ENCODE measurements around the gene SERPING1. TPM values are rescaled to one million over a fixed set of nuclear protein-coding genes. Genes with fewer than 3 reads are reported as not detected.

Gene SERPING1
- total and polyA plus RNA-seq, 2 donors (not counting 1 experiment from before 2014, with no cell fraction given): 17.2 to 117 TPM

GRCh38 chr11:57643802-57644201 is 46.3 kb downstream of the SERPING1 start:
- Histone ChIP-seq H3K4me2 (ENCODE audit: extremely low read depth, insufficient read depth, low read length) (no peak overlapping the region), H3K27me3 (ENCODE audit: control insufficient read depth, insufficient read depth, low read length) (peaks cover 26% of the 10 kb centered on the region), H3K27ac (ENCODE audit: insufficient read depth, low read length) (no peak overlapping the region), H3K9me3 (ENCODE audit: control insufficient read depth, insufficient read depth, low read depth, low read length) (no peaks in the 10 kb centered on the region), H3K9ac (ENCODE audit: insufficient read depth, low read length) (no peak overlapping the region), H3K36me3 (ENCODE audit: control insufficient read depth, insufficient read depth, low read length) (no peaks in the 10 kb centered on the region), H4K20me1 (ENCODE audit: control insufficient read depth, extremely low read depth, insufficient read depth, low read length) (no peaks in the 10 kb centered on the region), H2AFZ (ENCODE audit: low read length) (no peak overlapping the region), H3K79me2 (ENCODE audit: control insufficient read depth, insufficient read depth, low read length) (peaks cover 28% of the 10 kb centered on the region), H3K4me1 (ENCODE audit: control insufficient read depth, extremely low read depth, insufficient read depth, low read length) (peaks cover 28% of the 10 kb centered on the region), H3K4me3 (replicated peaks in 1 of 4; ENCODE audit: control extremely low read depth in 1 of 4, insufficient read depth in 1 of 4, low read depth in 3 of 4, low read length in 4 of 4) (no peak overlapping the region)
- TF ChIP-seq EZH2 (IDR thresholded peaks at IDR 0.05; ENCODE audit: low read length, missing control alignments) (no peak), CTCF (conservative IDR thresholded peaks at IDR 0.05 in 1 of 2, IDR thresholded peaks at IDR 0.05 in 1 of 2; ENCODE audit: low read depth in 1 of 2, low read length in 2 of 2) (peak in 1 of 2 donors; percentile 19)
- DNase-seq (ENCODE audit: low read depth in 2 of 2): no peak

GRCh38 chr11:57644748-57645688 is 47.5 kb downstream of the SERPING1 start:
- Histone ChIP-seq H3K9me3 (ENCODE audit: control insufficient read depth, insufficient read depth, low read depth, low read length) (no peaks in the 10 kb centered on the region), H3K9ac (ENCODE audit: insufficient read depth, low read length) (no peak overlapping the region), H3K4me2 (ENCODE audit: extremely low read depth, insufficient read depth, low read length) (peak overlapping the region; percentile 48), H2AFZ (ENCODE audit: low read length) (no peak overlapping the region), H3K27ac (ENCODE audit: insufficient read depth, low read length) (no peak overlapping the region), H4K20me1 (ENCODE audit: control insufficient read depth, extremely low read depth, insufficient read depth, low read length) (no peaks in the 10 kb centered on the region), H3K4me1 (ENCODE audit: control insufficient read depth, extremely low read depth, insufficient read depth, low read length) (peaks cover 32% of the 10 kb centered on the region), H3K36me3 (ENCODE audit: control insufficient read depth, insufficient read depth, low read length) (no peaks in the 10 kb centered on the region), H3K4me3 (replicated peaks in 1 of 4; ENCODE audit: control extremely low read depth in 1 of 4, insufficient read depth in 1 of 4, low read depth in 3 of 4, low read length in 4 of 4) (no peak overlapping the region), H3K79me2 (ENCODE audit: control insufficient read depth, insufficient read depth, low read length) (peaks cover 16% of the 10 kb centered on the region), H3K27me3 (ENCODE audit: control insufficient read depth, insufficient read depth, low read length) (peaks cover 26% of the 10 kb centered on the region)
- peak; percentile 55 to 77 for DNase-seq (ENCODE audit: low read depth in 2 of 2)
- TF ChIP-seq CTCF (conservative IDR thresholded peaks at IDR 0.05 in 1 of 2, IDR thresholded peaks at IDR 0.05 in 1 of 2; ENCODE audit: low read depth in 1 of 2, low read length in 2 of 2): peak; percentile 72 to 83
- TF ChIP-seq EZH2 (IDR thresholded peaks at IDR 0.05; ENCODE audit: low read length, missing control alignments): no peak

GRCh38 chr11:57645689-57646085 is 48.2 kb downstream of the SERPING1 start:
- Histone ChIP-seq H3K27me3 (ENCODE audit: control insufficient read depth, insufficient read depth, low read length) (peaks cover 26% of the 10 kb centered on the region), H2AFZ (ENCODE audit: low read length) (no peak overlapping the region), H3K9me3 (ENCODE audit: control insufficient read depth, insufficient read depth, low read depth, low read length) (no peaks in the 10 kb centered on the region), H3K79me2 (ENCODE audit: control insufficient read depth, insufficient read depth, low read length) (peaks cover 9% of the 10 kb centered on the region), H3K4me2 (ENCODE audit: extremely low read depth, insufficient read depth, low read length) (no peak overlapping the region), H3K27ac (ENCODE audit: insufficient read depth, low read length) (no peak overlapping the region), H3K4me3 (replicated peaks in 1 of 4; ENCODE audit: control extremely low read depth in 1 of 4, insufficient read depth in 1 of 4, low read depth in 3 of 4, low read length in 4 of 4) (no peak overlapping the region), H4K20me1 (ENCODE audit: control insufficient read depth, extremely low read depth, insufficient read depth, low read length) (no peaks in the 10 kb centered on the region), H3K9ac (ENCODE audit: insufficient read depth, low read length) (no peak overlapping the region), H3K36me3 (ENCODE audit: control insufficient read depth, insufficient read depth, low read length) (no peaks in the 10 kb centered on the region), H3K4me1 (ENCODE audit: control insufficient read depth, extremely low read depth, insufficient read depth, low read length) (peaks cover 28% of the 10 kb centered on the region)
- TF ChIP-seq CTCF (conservative IDR thresholded peaks at IDR 0.05 in 1 of 2, IDR thresholded peaks at IDR 0.05 in 1 of 2; ENCODE audit: low read depth in 1 of 2, low read length in 2 of 2) (no peak), EZH2 (IDR thresholded peaks at IDR 0.05; ENCODE audit: low read length, missing control alignments) (no peak)
- no peak for DNase-seq (ENCODE audit: low read depth in 2 of 2)

All from fibroblast of lung (primary cell).